GM21367 (cell line): ENCODE results near the gene PLEKHG4B.
"Not testable (repeated sequence)": the region's sequence is repeated elsewhere in the genome, so short reads cannot be mapped to it uniquely, and the experiment has no call there.

ENCODE experiments used
- ATAC-seq: cut with Tn5 transposase; IDR thresholded peaks from one replicate; pipeline ENCODE4 v1.9.1; 2021; ENCODE audit not compliant: unreplicated experiment

The PLEKHG4B gene

DNA sequence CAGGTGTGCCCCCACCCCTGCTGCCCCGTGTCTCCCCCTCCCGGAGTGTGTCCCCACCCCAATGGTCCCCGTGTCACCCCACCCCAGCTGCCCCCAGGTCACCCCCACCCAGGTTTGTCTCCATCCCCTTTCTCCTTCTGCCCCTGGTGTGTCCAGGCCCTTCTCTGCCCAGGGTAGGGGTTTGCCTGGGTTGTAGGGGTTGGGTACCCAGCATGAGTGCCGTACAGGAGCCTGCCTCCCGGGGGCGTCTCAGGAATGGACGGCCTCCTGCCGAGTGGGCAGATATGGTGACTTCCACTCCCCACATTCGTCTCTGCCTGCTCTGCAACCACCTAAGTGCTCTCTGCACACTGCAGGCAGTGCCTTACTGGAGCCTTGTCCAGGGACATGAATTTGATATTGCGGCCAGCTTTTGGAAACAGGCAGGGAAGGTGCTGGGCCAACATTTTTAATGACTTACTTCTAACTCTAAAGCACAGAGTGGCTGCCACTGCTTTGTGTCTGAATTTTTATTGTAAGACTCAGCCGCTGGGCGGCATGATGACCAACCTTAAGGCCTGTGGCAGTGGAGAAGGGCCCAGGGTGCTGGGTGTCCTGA is 106.0 kb downstream of the PLEKHG4B start:
- ATAC-seq, result no peak

DNA sequence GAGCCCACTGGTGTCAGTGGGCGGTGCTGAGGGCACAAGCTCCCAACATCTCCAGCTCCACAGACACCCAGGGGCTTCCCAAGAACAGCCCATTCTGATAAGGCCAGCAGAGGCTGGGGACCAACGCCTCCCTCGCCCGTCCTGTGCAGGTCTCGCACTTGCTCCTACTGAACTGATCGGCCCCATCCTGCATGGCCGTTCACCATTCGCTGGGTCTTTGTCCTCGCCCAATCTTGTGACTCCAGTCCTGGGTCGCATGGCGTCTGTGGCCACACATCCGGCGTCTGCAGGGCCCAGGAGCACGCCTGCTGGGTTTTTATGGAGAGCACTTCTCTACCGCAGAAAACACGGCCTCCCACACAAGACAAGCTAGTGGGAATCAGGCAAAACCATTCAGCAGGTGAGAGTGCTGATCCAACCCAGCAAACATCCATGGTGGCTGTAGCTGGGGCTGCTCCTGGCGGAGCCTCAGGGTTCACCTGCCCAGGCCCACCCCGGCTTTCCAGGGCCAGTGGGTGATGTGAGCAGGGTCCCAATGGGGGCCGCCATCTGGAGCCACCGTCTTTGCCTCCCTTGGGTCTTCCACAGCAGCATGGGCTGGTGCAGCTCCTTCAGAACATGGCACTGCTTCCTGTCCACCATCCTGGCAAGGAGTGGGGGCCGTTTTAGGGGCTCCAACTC is 106.7 kb downstream of the PLEKHG4B start:
- ATAC-seq, result no peak

DNA sequence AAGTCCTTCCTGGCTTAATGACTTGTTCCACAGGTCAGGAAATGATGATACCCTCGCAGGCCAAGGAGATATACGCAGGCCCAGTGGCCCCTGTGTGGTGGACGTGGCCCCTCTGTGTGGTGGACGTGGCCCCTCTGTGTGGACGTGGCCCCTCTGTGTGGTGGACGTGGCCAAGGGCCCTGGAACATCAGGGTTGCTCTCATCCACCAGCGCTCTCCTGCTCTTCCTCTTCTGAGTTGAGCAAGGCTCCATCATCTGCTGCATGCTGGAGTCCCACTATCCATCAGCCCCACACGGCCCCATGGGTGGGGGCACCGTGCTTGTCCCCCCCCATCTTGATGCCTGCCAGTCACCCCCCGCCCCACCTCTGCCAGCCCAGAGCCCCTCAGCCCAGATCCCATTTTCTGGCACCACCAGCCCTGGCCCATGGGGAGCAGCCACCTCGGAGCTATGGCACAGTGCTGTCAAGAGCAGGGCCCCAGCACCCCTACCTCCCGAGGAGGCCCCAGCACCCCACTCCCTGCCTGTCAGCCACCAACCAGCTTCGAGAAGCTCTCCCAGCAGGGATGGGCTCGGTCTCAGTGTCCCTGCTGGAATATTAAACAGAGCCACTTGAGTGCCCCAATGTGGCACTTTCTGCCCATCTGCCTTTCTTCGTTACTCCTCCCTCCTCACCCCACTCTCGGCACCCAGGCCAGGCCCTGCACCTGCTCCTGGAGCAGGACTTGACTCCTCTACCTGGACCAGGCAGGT is 107.4 kb downstream of the PLEKHG4B start:
- no peak for ATAC-seq

DNA sequence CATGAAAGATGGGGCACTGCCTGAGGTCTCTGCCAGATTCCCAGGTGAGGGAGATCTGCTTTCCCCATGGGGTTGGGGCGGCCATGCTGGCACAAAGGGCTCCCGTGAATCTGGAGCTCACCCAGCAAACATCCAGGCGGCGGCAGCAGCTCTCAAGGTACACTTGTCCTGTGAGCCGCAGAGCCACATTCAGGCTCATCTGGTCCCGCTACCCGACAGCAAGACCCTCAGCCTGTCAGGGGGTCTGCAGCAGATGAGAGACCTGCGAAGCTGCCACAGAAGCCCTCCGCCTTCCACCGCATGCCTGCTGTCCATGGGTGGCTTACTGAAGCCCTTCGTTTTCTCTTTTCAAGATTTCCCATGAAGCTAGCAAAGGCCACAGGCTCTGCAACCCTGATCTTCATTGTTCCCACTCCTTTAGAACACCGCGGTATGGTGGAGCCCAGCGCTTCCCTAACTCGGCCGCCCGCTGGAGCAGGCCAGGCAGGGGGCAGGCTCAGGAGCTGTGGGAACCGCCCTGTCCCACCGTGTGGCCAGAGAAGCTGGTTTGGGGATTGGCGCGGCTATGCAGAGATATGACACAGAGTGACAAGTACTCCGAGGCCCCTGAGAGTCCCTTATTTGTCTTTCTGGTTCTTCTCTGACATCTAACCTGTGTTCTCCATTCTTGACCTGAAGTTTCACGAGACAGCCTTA is 108.1 kb downstream of the PLEKHG4B start:
- no peak for ATAC-seq

DNA sequence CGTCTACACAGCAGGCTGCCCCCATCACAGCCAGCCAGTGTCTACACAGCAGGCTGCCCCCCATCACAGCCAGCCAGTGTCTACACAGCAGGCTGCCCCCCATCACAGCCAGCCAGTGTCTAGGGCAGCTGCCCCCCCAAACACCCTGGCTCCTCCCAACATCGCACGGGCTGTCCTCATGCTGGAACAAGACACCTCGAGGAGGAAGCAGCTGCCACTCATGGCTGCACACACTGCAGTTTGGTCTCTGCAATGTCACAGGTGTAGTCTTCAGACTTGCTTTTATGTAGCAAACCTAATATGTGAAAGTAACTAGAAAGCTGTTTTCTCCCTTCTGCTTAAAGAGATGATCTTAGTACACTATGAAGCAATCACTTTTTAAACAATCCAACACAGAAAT is 109.0 kb downstream of the PLEKHG4B start:
- no peak for ATAC-seq

DNA sequence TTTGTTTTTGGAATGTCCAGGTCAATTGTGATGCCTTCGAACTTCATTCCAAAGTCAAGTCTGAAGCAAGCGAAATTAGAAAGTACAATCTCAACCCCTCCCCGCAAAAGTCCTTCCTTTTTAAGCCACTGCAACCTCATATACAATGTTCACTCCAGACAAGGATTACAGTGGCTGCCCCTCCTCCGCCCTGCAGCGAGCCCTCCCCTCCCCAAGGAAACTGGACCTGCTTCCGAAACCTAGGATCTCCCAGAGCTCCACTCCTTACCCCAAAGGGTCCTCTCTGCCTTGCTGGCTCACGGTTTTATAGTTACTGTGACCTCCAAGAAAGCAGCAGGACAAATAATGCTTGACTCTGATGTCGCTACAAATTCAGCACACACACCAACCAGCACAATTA is 109.7 kb downstream of the PLEKHG4B start:
- no peak for ATAC-seq

DNA sequence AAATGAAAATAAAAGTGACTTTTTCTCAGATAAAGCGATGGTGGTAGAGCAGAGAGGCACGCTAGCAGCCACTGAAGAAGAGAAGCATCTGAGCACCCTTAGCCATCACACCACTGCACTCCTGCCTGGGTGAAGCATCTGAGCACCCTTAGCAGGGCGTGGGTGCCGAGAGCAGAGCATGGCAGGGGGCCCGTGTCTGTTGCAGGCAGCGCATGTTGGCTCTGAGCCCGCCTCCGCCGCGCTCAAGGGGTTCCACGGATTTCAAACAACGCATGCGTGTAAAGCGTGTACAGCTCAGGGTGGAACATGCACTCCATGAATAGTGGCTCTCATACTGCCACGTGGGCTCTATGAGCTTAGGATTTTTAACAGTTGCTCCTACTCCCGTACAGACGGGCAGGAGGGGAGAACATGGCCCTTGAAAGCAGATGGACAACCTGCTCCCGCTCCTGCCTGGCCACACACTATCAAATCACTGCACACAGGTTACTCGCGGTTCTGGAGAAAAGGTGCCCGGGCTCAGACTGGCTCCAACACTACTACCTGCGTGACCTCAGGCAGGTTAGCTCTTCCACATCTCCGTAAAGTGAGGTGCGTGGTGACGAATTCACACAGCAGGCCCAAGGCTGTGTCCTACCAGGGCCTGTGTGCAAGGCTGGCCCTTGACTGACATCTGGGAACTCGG is 111.4 kb downstream of the PLEKHG4B start:
- no peak for ATAC-seq

DNA sequence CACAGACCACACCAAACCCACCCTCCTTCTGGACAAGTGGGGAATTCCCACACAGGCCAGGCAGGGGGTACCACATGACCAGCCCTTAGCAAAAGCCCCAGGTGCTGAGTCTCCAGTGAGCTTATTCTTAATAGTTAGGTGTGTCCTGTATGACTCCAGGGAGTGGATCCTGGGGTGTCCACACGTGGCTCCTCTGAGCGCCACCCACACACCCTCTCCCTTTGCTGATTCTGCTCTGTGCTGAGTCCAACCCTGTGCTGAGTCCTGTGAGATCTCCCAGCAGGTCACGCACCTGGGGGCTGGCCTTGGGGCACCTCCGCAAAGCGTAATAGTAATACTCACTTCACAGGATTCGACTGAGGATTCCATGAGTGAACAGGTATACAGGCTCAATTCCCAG is 112.0 kb downstream of the PLEKHG4B start:
- no peak for ATAC-seq

DNA sequence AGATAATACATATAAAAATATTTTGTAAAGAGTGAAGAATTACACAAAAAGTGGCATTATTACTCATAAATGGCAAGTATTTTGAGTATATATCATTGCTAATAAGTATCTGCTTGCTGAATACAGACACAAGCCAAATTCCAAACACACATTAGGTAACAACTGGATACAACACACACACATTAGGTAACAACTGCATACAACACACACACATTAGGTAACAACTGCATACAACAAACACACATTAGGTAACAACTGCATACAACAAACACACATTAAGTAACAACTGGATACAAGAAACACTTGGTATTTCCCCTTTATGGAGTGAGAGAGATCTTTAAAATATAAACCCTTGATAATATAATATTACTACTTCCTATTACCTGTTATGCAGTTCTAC is 112.5 kb downstream of the PLEKHG4B start:
- ATAC-seq, result no peak

DNA sequence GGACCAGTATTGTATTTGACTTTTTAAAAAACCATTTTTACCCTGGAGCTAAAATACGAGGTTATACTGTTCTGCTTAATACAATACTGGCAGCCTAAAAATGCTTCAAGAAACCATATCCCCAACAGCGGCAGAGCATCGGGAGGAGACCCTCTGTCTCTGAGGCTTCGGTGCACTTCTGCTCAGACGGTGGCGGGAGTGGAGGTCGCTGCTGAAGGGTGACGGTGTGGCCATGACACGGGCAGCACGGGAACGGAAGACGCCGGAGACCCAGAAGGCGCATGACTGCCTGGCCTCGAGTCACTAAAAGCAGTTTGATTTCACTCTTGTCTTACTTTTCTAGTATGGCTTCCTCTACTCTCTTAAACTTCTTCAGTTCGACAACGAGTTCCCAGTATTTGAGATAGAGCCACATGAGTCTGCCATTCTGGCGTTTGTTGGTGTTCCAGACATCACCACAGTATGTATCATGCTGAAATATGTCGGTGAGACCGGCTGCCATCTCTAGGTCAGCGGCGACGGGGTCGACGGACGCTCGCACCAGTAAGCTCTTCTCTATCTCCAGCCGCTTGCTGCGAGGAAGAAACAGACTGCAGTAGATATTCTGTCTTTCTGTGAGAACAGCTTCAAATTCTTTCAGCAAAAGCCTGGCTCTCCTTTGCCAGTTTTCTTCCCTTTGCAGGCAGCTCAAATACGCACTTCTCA is 113.2 kb downstream of the PLEKHG4B start:
- no peak for ATAC-seq

DNA sequence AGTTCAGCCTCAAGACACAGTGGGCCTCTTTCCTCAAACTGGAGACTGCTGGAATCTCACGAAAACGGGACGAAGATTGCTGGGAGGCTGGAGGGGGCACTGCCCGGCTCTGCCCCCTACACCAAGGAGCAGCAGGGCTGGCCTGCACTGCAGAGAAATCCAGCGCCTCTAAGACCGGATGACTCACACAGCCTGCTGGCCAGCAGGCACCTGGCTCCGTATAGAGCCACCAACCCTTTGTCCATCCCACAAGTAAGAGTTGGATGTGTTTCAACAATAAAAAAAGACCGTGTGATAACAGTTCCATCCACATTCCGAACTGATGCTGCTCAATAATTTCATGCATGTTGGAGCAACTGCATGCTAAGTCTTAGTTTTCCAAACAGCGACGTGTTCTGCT is 114.4 kb downstream of the PLEKHG4B start:
- no peak for ATAC-seq

DNA sequence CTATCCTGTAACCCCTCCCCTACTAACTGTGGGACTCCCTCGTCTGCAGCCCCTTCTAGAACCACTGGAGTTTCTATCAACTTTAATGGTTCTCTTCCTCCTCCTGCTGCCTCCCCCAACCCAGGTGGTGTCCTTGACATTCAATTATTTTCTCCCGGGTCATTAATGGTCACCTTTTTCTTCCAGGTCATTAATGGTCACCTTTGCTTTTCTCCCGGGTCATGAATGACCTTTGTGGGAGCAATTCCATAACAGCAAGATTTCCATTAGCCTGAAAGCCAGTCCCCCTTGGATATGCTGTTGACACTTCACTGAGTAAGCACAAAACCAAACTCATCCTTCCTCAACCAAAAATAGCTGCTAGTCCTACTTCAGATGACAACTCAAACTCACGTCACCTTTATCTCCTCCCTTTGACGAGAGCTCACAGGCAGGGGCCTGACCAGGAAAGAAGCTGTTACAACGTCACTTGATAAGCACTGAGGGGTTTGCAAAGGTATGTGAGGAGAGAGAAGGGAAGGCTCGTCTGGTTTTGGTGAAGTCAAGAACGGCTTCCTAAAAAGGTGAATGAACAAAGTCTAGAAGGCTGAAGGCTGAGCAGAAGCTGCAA is 115.1 kb downstream of the PLEKHG4B start:
- no peak for ATAC-seq

DNA sequence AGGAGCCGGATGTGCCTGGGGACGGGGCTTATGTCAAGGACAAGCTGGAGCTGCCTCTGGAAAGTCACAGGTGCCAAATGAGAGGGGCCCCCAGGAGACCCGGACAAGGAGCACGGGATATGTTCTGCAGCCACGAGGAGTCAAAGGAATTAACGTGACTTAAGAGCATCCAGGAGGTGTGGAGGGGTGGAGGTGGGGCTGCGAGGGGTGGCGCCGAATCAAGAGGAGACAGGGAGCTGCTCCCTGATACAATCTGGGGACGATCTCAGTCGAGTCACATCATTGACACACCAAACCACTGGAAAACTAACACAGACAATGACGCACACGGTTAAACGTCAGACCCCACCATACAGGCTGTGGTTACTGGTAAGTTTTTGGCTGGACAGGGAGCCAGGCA is 115.6 kb downstream of the PLEKHG4B start:
- no peak for ATAC-seq

DNA sequence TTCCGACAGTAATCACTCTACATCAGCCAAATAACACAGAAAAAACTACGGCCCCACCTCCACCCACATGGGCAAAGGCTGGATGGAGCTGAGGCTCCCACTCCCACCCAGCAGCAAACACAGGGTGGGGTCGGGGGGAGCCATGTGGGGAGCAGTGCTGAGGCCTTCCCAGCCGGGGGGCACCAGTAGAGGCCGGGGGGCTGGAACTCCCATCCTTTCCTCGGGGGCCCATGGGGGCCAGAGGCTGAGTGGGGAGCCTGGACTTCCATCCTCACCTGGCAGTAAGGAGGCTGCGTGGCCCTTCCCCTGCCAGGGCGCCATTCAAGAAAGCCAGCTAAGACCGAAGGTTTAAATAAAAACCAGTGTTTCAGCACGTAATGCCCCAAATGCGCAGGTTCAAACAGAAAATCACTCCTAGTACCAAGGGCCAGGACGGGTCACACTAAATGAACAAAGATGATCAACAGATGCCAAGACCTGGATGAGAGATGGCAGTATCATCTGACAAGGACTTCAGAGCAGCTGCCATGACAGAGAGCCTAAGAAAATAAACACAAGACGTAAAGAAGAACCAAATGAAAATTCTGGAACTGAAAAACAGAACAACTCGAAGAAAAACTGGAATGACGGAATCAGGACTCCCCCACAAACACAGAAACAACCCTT is 116.6 kb downstream of the PLEKHG4B start:
- no peak for ATAC-seq

DNA sequence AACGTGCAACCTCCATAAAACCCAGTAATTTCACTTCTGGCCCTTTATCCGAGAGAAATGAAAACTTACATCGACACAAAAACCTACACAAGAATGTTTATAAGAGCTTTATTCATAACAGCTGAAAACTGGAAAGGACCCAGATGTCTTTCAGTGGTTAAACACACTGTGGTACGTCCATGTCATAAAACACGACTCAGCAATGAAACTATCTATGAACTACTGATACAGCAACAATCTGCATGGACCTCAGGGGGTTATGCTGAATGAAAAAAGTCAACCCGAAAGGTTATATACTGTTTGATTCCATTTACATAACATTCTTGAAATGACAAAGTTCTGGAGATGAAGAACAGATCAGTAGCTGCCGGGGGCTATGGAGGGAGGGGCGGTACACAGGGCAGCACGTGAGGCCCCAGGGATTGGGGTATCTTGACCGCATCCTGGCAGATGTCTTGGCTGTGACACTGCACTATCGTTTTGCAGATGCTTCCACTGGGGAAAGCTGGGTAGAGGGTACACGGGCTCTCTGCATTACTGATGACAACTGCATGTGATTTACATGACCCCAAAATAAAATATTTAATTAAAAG is 121.9 kb downstream of the PLEKHG4B start:
- no peak for ATAC-seq

DNA sequence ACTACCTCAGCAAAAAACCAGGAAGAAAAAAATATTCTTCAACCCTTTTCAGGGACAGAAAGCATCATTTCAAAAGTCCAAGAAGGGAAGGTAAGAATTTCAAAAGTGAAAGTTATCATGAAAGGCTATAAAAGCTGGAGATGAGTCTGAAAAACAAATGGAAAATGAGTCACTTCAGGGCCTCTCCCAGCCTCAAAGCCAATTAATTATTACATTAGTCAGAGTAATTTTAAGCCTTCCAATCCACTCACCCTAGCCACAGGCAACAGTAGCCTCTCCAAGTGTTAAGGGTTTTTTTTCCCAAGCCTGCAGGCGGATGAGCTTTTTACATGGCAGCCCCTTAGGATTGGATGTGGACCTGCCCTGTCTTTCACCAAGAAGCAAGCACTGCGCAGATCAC is 123.3 kb downstream of the PLEKHG4B start:
- ATAC-seq, result not testable (repeated sequence)

DNA sequence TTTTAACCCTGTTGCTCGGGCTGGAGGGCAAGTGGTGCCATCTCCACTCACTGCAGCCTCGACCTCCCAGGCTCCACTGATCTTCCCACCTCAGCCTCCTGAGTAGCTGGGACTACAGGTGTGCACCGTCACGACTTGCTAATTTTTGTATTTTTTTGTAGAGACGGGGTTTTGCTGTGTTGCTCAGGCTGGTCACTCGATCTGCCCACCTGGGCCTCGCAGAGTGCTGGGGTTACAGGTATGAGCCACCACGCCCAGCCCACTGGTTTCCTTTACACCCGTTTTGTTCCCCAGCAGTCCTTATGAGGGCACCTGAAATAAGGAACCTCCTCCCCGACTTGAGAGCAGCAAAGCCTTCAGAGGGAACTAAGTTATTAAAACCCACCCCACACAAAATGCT is 124.1 kb downstream of the PLEKHG4B start:
- not testable (repeated sequence) for ATAC-seq

DNA sequence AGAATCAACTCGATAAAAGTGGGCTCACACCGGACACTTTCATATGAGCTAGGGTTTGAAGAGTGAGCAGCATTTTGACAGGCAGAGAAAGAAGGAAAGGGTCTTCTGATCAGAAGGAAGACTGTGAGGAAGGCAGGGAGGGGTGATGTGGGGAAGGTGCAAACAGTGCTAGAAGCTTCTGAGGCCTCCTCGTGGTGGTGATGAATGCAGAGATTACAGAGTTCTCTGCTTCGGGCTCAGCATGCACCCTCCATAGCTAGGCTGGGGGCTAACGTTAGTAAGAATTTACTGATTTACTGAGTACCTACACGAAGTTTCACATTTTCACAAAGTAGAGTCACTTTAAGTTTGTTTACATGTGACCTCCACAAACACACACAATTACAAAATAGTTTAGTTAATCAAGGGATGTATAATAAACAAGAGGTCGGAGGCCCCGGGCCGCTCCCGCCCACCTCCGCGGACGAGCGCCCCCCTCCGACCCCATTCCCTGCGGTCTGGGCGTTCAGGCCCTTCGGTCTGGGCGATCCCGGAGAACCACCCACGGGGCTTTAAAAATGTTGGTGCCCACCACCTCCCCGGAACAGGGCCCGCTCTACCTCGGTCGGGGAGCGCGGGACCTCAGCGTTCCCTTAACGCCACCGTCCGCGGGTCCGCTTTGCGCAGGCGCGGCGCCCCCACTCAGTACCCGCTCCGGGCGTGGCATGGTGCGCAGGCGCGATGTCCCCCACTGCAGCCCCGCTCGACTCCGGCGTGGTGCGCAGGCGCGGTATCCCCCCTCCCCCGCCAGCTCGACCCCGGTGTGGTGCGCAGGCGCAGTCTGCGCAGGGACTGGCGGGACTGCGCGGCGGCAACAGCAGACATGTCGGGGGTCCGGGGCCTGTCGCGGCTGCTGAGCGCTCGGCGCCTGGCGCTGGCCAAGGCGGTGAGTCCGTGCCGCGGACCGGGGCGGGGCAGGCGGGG is 125.8 kb downstream of the PLEKHG4B start, which contains the start of the genes CCDC127 and SDHA:
Gene CCDC127, minus strand, starts transcription at position 660 of the 963 bp plus-strand sequence. CDS start 1,304 bp downstream, outside the sequence.
Gene SDHA, plus strand, starts transcription at position 827 of the 963 bp plus-strand sequence. Its CDS starts 36 bp downstream, at position 863.
- peak; percentile 59 for ATAC-seq
